ENCODE data around the gene MIS18BP1. TPM values are rescaled to one million over a fixed set of nuclear protein-coding genes. Genes with fewer than 3 reads are reported as not detected.

The MIS18BP1 gene
- total RNA-seq, 1 donor from 2014 or later = 6.9 TPM

GRCh38 chr14:45198551-45198950 is 54.5 kb downstream of the MIS18BP1 start:
- TF ChIP-seq CTCF (IDR thresholded peaks at IDR 0.05; ENCODE audit: borderline replicate concordance) = no peak
- intact Hi-C loops (cut with micrococcal nuclease) = no loop called here
- no peak overlapping the region for H3K27ac ChIP-seq (replicated peaks)

GRCh38 chr14:45194964-45195363 is 58.0 kb downstream of the MIS18BP1 start:
- Histone ChIP-seq H3K27me3 (ENCODE audit: low read depth) (no peaks in the 10 kb centered on the region), H3K4me1 (no peaks in the 10 kb centered on the region), H3K36me3 (peaks cover 3% of the 10 kb centered on the region), H3K9me3 (replicated peaks) (no peaks in the 10 kb centered on the region), H3K27ac (replicated peaks) (no peak overlapping the region), H3K4me3 (no peak overlapping the region)
- intact Hi-C loops (cut with micrococcal nuclease) = no loop called here
- no peak for TF ChIP-seq CTCF (IDR thresholded peaks at IDR 0.05; ENCODE audit: borderline replicate concordance)
- no peak for DNase-seq

More at GRCh38 chr14:45198551-45198950, 54.5 kb downstream of the MIS18BP1 start:
- H3K4me3 ChIP-seq = no peak overlapping the region
- peaks cover 18% of the 10 kb centered on the region for H3K36me3 ChIP-seq
- DNase-seq = no peak
- H3K4me1 ChIP-seq = no peaks in the 10 kb centered on the region
- no peaks in the 10 kb centered on the region for H3K27me3 ChIP-seq (ENCODE audit: low read depth)
- H3K9me3 ChIP-seq (replicated peaks) = no peaks in the 10 kb centered on the region

DNA sequence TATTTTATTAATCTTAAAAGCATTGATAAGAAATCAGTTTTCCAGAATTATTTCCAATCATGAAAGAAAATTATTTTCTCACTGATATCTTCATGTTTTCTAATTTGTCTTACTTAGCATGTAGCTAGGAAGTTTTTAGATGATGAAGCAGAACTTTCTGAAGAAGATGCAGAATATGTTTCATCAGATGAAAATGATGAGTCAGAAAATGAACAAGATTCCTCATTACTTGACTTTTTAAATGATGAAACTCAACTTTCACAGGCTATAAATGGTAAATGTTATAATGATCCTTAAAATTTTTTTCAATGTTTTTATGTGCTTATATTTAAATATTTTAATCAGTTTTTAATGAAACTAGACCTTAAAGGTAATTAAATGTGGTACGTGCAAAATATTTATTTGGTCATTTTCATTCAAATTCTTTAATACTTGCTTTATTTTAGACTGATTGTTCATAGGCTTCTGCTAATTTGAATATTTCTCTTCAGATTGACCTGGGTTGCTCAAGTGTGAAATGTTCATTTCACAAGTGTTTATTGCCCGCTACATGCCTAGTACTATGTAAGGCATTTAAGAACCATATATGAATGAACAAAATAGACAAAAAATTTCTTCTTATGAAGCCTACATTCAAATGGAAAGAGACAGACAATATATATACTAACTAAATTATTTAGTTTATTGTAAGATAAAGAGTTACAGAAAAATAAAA is 67.7 kb downstream of the MIS18BP1 start:
- Histone ChIP-seq H3K4me1 (no peaks in the 10 kb centered on the region), H3K27ac (replicated peaks) (no peak overlapping the region), H3K36me3 (peaks cover 11% of the 10 kb centered on the region), H3K27me3 (ENCODE audit: low read depth) (no peaks in the 10 kb centered on the region), H3K4me3 (no peak overlapping the region), H3K9me3 (replicated peaks) (no peaks in the 10 kb centered on the region)
- intact Hi-C loops (cut with micrococcal nuclease) = no loop called here
- DNase-seq = no peak
- no peak for TF ChIP-seq CTCF (IDR thresholded peaks at IDR 0.05; ENCODE audit: borderline replicate concordance)

DNA sequence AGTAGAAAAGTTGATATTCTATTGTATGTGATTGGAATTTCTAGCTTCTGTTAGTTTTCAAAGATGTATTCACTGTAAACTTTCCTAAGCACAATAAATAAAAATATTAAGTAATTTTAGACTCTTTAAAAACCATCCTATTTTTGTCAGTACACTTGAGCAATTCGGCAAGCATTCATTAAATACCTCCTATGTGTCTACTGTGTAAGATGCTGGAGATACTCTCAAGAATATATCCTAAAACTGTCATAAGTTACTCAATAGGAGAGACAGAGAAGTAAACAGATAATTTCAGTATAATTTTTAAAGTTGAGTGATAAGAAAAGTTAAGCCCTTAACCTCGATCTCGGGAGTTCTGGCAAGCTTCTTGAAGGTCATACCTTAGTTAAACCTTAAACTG is 71.2 kb downstream of the MIS18BP1 start:
- no peaks in the 10 kb centered on the region for H3K9me3 ChIP-seq (replicated peaks)
- no peak for DNase-seq
- intact Hi-C loops (cut with micrococcal nuclease) = no loop called here
- TF ChIP-seq CTCF (IDR thresholded peaks at IDR 0.05; ENCODE audit: borderline replicate concordance) = no peak
- H3K4me3 ChIP-seq = no peak overlapping the region
- H3K27ac ChIP-seq (replicated peaks) = no peak overlapping the region
- H3K36me3 ChIP-seq = no peaks in the 10 kb centered on the region
- no peaks in the 10 kb centered on the region for H3K4me1 ChIP-seq
- H3K27me3 ChIP-seq (ENCODE audit: low read depth) = no peaks in the 10 kb centered on the region

DNA sequence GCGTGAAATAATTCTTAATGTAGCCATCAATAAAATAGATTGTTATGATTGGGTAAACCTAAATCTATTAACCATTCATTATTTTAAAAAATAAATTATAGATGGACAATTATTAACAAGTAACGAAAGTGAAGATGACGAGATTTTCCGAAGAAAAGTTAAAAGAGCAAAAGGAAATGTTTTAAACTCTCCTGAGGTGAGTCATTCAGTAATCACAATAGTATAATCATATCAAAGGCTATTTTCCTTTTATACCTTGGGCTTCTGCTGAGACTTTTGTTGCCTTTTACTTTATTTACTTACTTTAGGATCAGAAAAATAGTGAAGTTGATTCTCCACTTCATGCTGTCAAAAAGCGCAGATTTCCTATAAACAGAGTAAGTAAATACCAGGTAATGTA is 71.7 kb downstream of the MIS18BP1 start:
- Histone ChIP-seq H3K9me3 (replicated peaks) (no peaks in the 10 kb centered on the region), H3K4me1 (no peaks in the 10 kb centered on the region), H3K36me3 (no peaks in the 10 kb centered on the region), H3K27me3 (ENCODE audit: low read depth) (no peaks in the 10 kb centered on the region), H3K4me3 (no peak overlapping the region), H3K27ac (replicated peaks) (no peak overlapping the region)
- DNase-seq = no peak
- TF ChIP-seq CTCF (IDR thresholded peaks at IDR 0.05; ENCODE audit: borderline replicate concordance) = no peak
- intact Hi-C loops (cut with micrococcal nuclease) = no loop called here

Data from left ventricle myocardium inferior (tissue), 1 donor.